GM12878 (cell line): Measurements from ENCODE around the gene LRIT2. TPM values are rescaled to one million over a fixed set of nuclear protein-coding genes. Genes with fewer than 3 reads are reported as not detected.

Experiments used
- BACH1 ChIP-seq: fragments of 450-650 bp; IDR thresholded peaks from 2 replicates; pipeline ENCODE4 v1.6.1; 2017; ENCODE audit warnings: mild to moderate bottlenecking, borderline replicate concordance
- CEBPB ChIP-seq, 2 experiments: fragments of 150-350 bp in 1 of 2; IDR thresholded peaks; 2 replicates each; pipeline ENCODE4 v1.6.1; 2012 to 2014; ENCODE audit warnings: low read depth in 2 of 2, low read length in 2 of 2, borderline replicate concordance in 1 of 2, inconsistent platforms in 1 of 2
- CUX1 ChIP-seq: IDR thresholded peaks from 2 replicates; pipeline ENCODE4 v1.6.1; 2012; ENCODE audit warnings: improper control_type of control experiment, low read depth, low read length; ENCODE audit not compliant: insufficient replicate concordance
- EED ChIP-seq: sonication (generic); IDR thresholded peaks from 2 replicates; pipeline ENCODE4 v1.6.1; 2016; ENCODE audit warnings: antibody characterized with exemption, low read depth
- HCFC1 ChIP-seq: fragments of 150-350 bp; IDR thresholded peaks from 2 replicates; pipeline ENCODE4 v1.6.1; 2014; ENCODE audit warnings: low read length
- IRF4 ChIP-seq: IDR thresholded peaks from 2 replicates; pipeline ENCODE4 v1.6.1; 2011; ENCODE audit warnings: low read depth, low read length
- MEF2B ChIP-seq: fragments of 450-650 bp; IDR thresholded peaks from 2 replicates; pipeline ENCODE4 v1.6.1; 2018; ENCODE audit warnings: mild to moderate bottlenecking, moderate library complexity; ENCODE audit not compliant: partially characterized antibody, poor library complexity, severe bottlenecking
- MLLT1 ChIP-seq: fragments of 450-650 bp; IDR thresholded peaks from 2 replicates; pipeline ENCODE4 v1.6.1; 2016; ENCODE audit warnings: mild to moderate bottlenecking
- MTA3 ChIP-seq: IDR thresholded peaks from 2 replicates; pipeline ENCODE4 v1.6.1; 2012; ENCODE audit warnings: low read length, inconsistent platforms, borderline replicate concordance
- NFYA ChIP-seq: IDR thresholded peaks from 2 replicates; pipeline ENCODE4 v1.6.1; 2011; ENCODE audit warnings: low read depth, mild to moderate bottlenecking, low read length, improper control_type of control experiment, borderline replicate concordance
- PAX8 ChIP-seq: fragments of 450-650 bp; IDR thresholded peaks from 2 replicates; pipeline ENCODE4 v1.6.1; 2017; ENCODE audit warnings: mild to moderate bottlenecking, moderate library complexity
- RELB ChIP-seq: fragments of 450-650 bp; IDR thresholded peaks from 2 replicates; pipeline ENCODE4 v1.6.1; 2017; ENCODE audit warnings: low read depth, mild to moderate bottlenecking, moderate library complexity
- RUNX3 ChIP-seq: IDR thresholded peaks from 2 replicates; pipeline ENCODE4 v1.6.1; 2012; ENCODE audit warnings: low read length, inconsistent platforms
- SMAD1 ChIP-seq: fragments of 450-650 bp; IDR thresholded peaks from 2 replicates; pipeline ENCODE4 v1.6.1; 2018; ENCODE audit warnings: mild to moderate bottlenecking, low read depth; ENCODE audit not compliant: partially characterized antibody
- SMAD5 ChIP-seq: IDR thresholded peaks from 2 replicates; pipeline ENCODE4 v1.6.1; 2016; ENCODE audit warnings: antibody characterized with exemption, low read depth
- SPI1 ChIP-seq: IDR thresholded peaks from 2 replicates; pipeline ENCODE4 v1.6.1; 2011; ENCODE audit warnings: low read depth, mild to moderate bottlenecking, low read length, moderate library complexity, borderline replicate concordance; ENCODE audit not compliant: insufficient read depth
- TAF1 ChIP-seq: IDR thresholded peaks from 2 replicates; pipeline ENCODE4 v1.6.1; 2011; ENCODE audit warnings: mild to moderate bottlenecking, low read depth, low read length, borderline replicate concordance
- TBL1XR1 ChIP-seq: IDR thresholded peaks from 2 replicates; pipeline ENCODE4 v1.6.1; 2012; ENCODE audit warnings: low read depth, low read length, improper control_type of control experiment
- USF1 ChIP-seq: IDR thresholded peaks from 2 replicates; pipeline ENCODE4 v1.6.1; 2011; ENCODE audit warnings: borderline replicate concordance, low read depth, mild to moderate bottlenecking, moderate library complexity, mixed read lengths, low read length; ENCODE audit not compliant: insufficient read depth; ENCODE audit errors: extremely low read length
- ZNF207 ChIP-seq: fragments of 450-650 bp; IDR thresholded peaks from 2 replicates; pipeline ENCODE4 v1.6.1; 2014; ENCODE audit warnings: antibody characterized with exemption, mild to moderate bottlenecking, borderline replicate concordance
- ZNF274 ChIP-seq: IDR thresholded peaks from one replicate; pipeline ENCODE4 v1.8.0; 2011; ENCODE audit not compliant: insufficient read length, insufficient read depth
- ZSCAN29 ChIP-seq: fragments of 450-650 bp; IDR thresholded peaks from 2 replicates; pipeline ENCODE4 v1.6.1; 2017; ENCODE audit warnings: mild to moderate bottlenecking, moderate library complexity
- polyA plus RNA-seq, 11 experiments: library from polyadenylated mRNA; depleted of rRNA in 4 of 11; unstranded in 6 of 11; stranded (reverse) in 5 of 11; fragments of >200 nt; fragmentation: Nextera tagmentation in 4 of 11; fragmentation: Illumina TruSeq in 1 of 11; extraction: Ambion mirVana in 4 of 11; extraction: Trizol in 1 of 11; gene quantifications; 1 replicate in 1 of 11; 2 replicates in 10 of 11; pipeline versions ENCODE4 v1.2.1 to v1.2.3, GENCODE V29; 2011 to 2016; ENCODE audit warnings: inconsistent platforms in 2 of 11, missing spikeins in 2 of 11, low read depth in 1 of 11
- total RNA-seq, 4 experiments: library from RNA; depleted of rRNA in 3 of 4; stranded (reverse); fragments of >200 nt in 3 of 4; fragmentation: Illumina TruSeq in 1 of 4; extraction: Trizol in 1 of 4; gene quantifications; 2 replicates each; pipeline versions ENCODE4 v1.2.1 to v1.2.3, GENCODE V29; 2013 to 2021

LRIT2 gene
- total and polyA plus RNA-seq, 10 of the 15 experiments (the other 5 are each of a cell fraction or from before 2014, with no cell fraction given), result not detected

GRCh38 chr10:84205049-84205852 lies 20.1 kb downstream of the LRIT2 start (continued):
- TF ChIP-seq TBL1XR1 (no peak), ZNF207 (no peak), CUX1 (no peak), HCFC1 (no peak), SMAD5 (no peak), MLLT1 (no peak), BACH1 (no peak), SMAD1 (no peak), ZNF274 (no peak), RUNX3 (no peak), SPI1 (0 out of 2 replicates have a peak, but pooled peaks have one; percentile 10), IRF4 (0 out of 2 replicates have a peak, but pooled peaks have one; percentile 17), MEF2B (no peak), NFYA (no peak), CEBPB (IDR thresholded peaks at IDR 0.05; ENCODE audit: borderline replicate concordance in 1 of 2, low read depth in 2 of 2, low read length in 2 of 2) (no peak), RELB (no peak), EED (no peak), PAX8 (no peak), ZSCAN29 (no peak), TAF1 (no peak), USF1 (no peak), MTA3 (no peak)
